Calu3 (cell line): ENCODE measurements around the gene MSI2. TPM values are rescaled to one million over a fixed set of nuclear protein-coding genes. Genes with fewer than 3 reads are reported as not detected.

ENCODE experiments used
- BruUV-seq: library from RNA; stranded (reverse); fragments of 400-500 nt; replicated peaks from 2 replicates; lab custom pipeline; 2021; lab: Mats Ljungman, UMichigan
- CTCF ChIA-PET: fragments of 300-600 bp; sonication (Branson Sonifier 250); formaldehyde crosslinking; loops from one replicate; lab custom pipeline; 2022; ENCODE audit warnings: antibody characterized with exemption; lab: Charles Lee
- DNase-seq: peaks from one replicate; pipeline ENCODE4 v3.0.0; 2022
- H3K27ac Mint-ChIP-seq: one replicate; pipeline ENCODE4 v1.8.0; 2022; ENCODE audit warnings: mixed read lengths; ENCODE audit not compliant: unreplicated experiment
- H3K27me3 Mint-ChIP-seq: one replicate; pipeline ENCODE4 v1.8.0; 2022; ENCODE audit warnings: mixed read lengths; ENCODE audit not compliant: unreplicated experiment
- H3K36me3 Mint-ChIP-seq: one replicate; pipeline ENCODE4 v1.8.0; 2022; ENCODE audit warnings: mild to moderate bottlenecking, moderate library complexity, mixed read lengths; ENCODE audit not compliant: insufficient read depth, unreplicated experiment
- H3K4me1 Mint-ChIP-seq: one replicate; pipeline ENCODE4 v1.8.0; 2022; ENCODE audit warnings: mild to moderate bottlenecking, low read depth, mixed read lengths; ENCODE audit not compliant: unreplicated experiment
- H3K4me3 Mint-ChIP-seq: one replicate; pipeline ENCODE4 v1.8.0; 2022; ENCODE audit warnings: mild to moderate bottlenecking, low read depth, moderate library complexity, mixed read lengths; ENCODE audit not compliant: unreplicated experiment
- H3K9me3 Mint-ChIP-seq: one replicate; pipeline ENCODE4 v1.8.0; 2022; ENCODE audit warnings: low read depth, mixed read lengths; ENCODE audit not compliant: unreplicated experiment
- CTCF ChIP-seq: fragments of 200-600 bp; IDR thresholded peaks from one replicate; pipeline ENCODE4 v1.8.0; 2022; ENCODE audit warnings: antibody characterized with exemption; ENCODE audit not compliant: unreplicated experiment
- intact Hi-C: fragments of 100-400 bp; cut with micrococcal nuclease; formaldehyde crosslinking; loops from one replicate; pipeline ENCODE4 v1.10.0; 2022; ENCODE audit not compliant: unreplicated experiment
- total RNA-seq: library from RNA; stranded (reverse); gene quantifications from 2 replicates; pipeline ENCODE4 v1.2.3, GENCODE V29; 2022

The MSI2 gene
- total RNA-seq, 1 experiment from 2014 or later = 66.4 TPM

GRCh38 chr17:57410169-57410568 lies 153.8 kb downstream of the MSI2 start:
- BruUV-seq = no TSS peak
- intact Hi-C loops = no loop called here
- CTCF ChIA-PET = no interaction called here
- no peak overlapping the region for H3K27ac Mint-ChIP-seq
- TF ChIP-seq CTCF = no peak
- DNase-seq = no peak
- no peaks in the 10 kb centered on the region for H3K27me3 Mint-ChIP-seq
- H3K9me3 Mint-ChIP-seq = no peaks in the 10 kb centered on the region
- no peak overlapping the region for H3K4me3 Mint-ChIP-seq
- H3K4me1 Mint-ChIP-seq = peaks cover 56% of the 10 kb centered on the region
- no peaks in the 10 kb centered on the region for H3K36me3 Mint-ChIP-seq

- Mint-ChIP-seq H3K27me3 (no peaks in the 10 kb centered on the region), H3K9me3 (no peaks in the 10 kb centered on the region), H3K4me1 (peaks cover 42% of the 10 kb centered on the region), H3K4me3 (no peak overlapping the region), H3K27ac (no peak overlapping the region), H3K36me3 (no peaks in the 10 kb centered on the region)
- CTCF ChIA-PET = no interaction called here
- no peak for TF ChIP-seq CTCF
- no TSS peak for BruUV-seq
- intact Hi-C loops = no loop called here
- no peak for DNase-seq
Measured at GRCh38 chr17:57412520-57413096, 156.3 kb downstream of the MSI2 start.

GRCh38 chr17:57413848-57414651 lies 157.7 kb downstream of the MSI2 start:
- CTCF ChIA-PET = interaction anchor here (0.7 to 0.8 kb wide), 2 partner anchors 27 to 1395 kb away, joined by 3 to 4 read pairs; no protein-coding TSS in a partner anchor
- intact Hi-C loops = no loop called here
- Mint-ChIP-seq H3K27me3 (no peaks in the 10 kb centered on the region), H3K9me3 (no peaks in the 10 kb centered on the region), H3K36me3 (no peaks in the 10 kb centered on the region), H3K27ac (peak overlapping the region; percentile 53), H3K4me3 (peak overlapping the region; percentile 20), H3K4me1 (peaks cover 30% of the 10 kb centered on the region)
- no TSS peak for BruUV-seq
- no peak for TF ChIP-seq CTCF
- peak; percentile 63 for DNase-seq

- no peak for DNase-seq
- Mint-ChIP-seq H3K27me3 (no peaks in the 10 kb centered on the region), H3K27ac (no peak overlapping the region), H3K9me3 (no peaks in the 10 kb centered on the region), H3K36me3 (peaks cover 3% of the 10 kb centered on the region), H3K4me1 (peaks cover 24% of the 10 kb centered on the region), H3K4me3 (no peak overlapping the region)
- BruUV-seq = no TSS peak
- TF ChIP-seq CTCF = no peak
- intact Hi-C loops = no loop called here
- CTCF ChIA-PET = no interaction called here
Measured at GRCh38 chr17:57415751-57416207, 159.5 kb downstream of the MSI2 start.
